K562 (cell line): Measurements from ENCODE around the gene MAD2L1. TPM values are rescaled to one million over a fixed set of nuclear protein-coding genes. Genes with fewer than 3 reads are reported as not detected.

Experiments used
- ATAC-seq: fragments of 200-7000 bp; cut with Tn5 transposase; 3 replicates; pipeline ENCODE4 v1.9.1; 2020; ENCODE audit warnings: moderate library complexity
- BruUV-seq: library from RNA; stranded (reverse); fragments of 400-500 nt; replicated peaks from 2 replicates; lab custom pipeline; 2021; lab: Mats Ljungman, UMichigan
- CTCF ChIA-PET: fragments of 300-600 bp; formaldehyde crosslinking; extraction: SDS; loops from one replicate; lab custom pipeline; 2021; ENCODE audit warnings: low intra/inter-chr PET ratio; lab: Yijun Ruan, JAX
- POLR2A ChIA-PET: fragments of 300-600, 350-650 bp; sonication (Branson Sonifier 250); formaldehyde crosslinking; extraction: SDS; loops from one replicate; lab custom pipeline; 2021; ENCODE audit warnings: antibody characterized with exemption, inconsistent platforms; lab: Yijun Ruan, JAX
- DNase-seq, 4 experiments: peaks; one replicate each; pipeline versions ENCODE4 v3.0.0 to v3.0.0-alpha.2; 2011 to 2018; ENCODE audit warnings: low spot score in 3 of 4, mixed read lengths in 3 of 4; ENCODE audit errors: extremely low read depth in 1 of 4
- FAIRE-seq: peaks from 2 replicates; lab custom pipeline; 2011; peaks lifted over from hg19 to GRCh38; lab: Jason Lieb, UNC
- H2AFZ ChIP-seq: 2 replicates; pipeline ENCODE4 v1.6.0; 2011; ENCODE audit warnings: low read depth, low read length, control low read depth, inconsistent platforms
- H3K27ac ChIP-seq: fragments of 200-600 bp; 3 replicates; pipeline ENCODE4 v1.8.0; 2011; ENCODE audit warnings: low read depth, mild to moderate bottlenecking, control low read depth, inconsistent platforms, low read length, moderate library complexity, mixed read lengths; ENCODE audit errors: extremely low read depth
- H3K27me3 ChIP-seq, 2 experiments: fragments of 300-600 bp in 1 of 2; 2 replicates in 1 of 2; 3 replicates in 1 of 2; pipeline versions ENCODE4 v1.6.0 to v1.8.0; 2011; ENCODE audit warnings: inconsistent platforms in 2 of 2, low read length in 2 of 2, mild to moderate bottlenecking in 1 of 2, mixed read lengths in 1 of 2, moderate library complexity in 1 of 2; ENCODE audit not compliant: control insufficient read depth in 2 of 2, insufficient read depth in 2 of 2
- H3K36me3 ChIP-seq: fragments of 300-600 bp; 3 replicates; pipeline ENCODE4 v1.8.0; 2011; ENCODE audit warnings: mild to moderate bottlenecking, low read length, inconsistent platforms; ENCODE audit not compliant: control insufficient read depth, insufficient read depth
- H3K4me1 ChIP-seq, 2 experiments: fragments of 200-600 bp in 1 of 2; replicated peaks in 1 of 2; 2 replicates in 1 of 2; 3 replicates in 1 of 2; pipeline versions ENCODE4 v1.5.1 to v1.8.0; 2011; ENCODE audit warnings: inconsistent platforms in 2 of 2, low read length in 2 of 2, mild to moderate bottlenecking in 1 of 2, mixed read lengths in 1 of 2, moderate library complexity in 1 of 2; ENCODE audit not compliant: control insufficient read depth in 2 of 2, insufficient read depth in 2 of 2
- H3K4me2 ChIP-seq: 2 replicates; pipeline ENCODE4 v1.6.1; 2011; ENCODE audit warnings: low read length, control low read depth, inconsistent platforms, mixed read lengths; ENCODE audit not compliant: insufficient read depth
- H3K4me3 ChIP-seq: fragments of 200-600 bp; sonication (generic), shearing (Covaris generic); 2 replicates; pipeline ENCODE4 v1.5.1; 2016; ENCODE audit warnings: control low read depth, inconsistent platforms
- H3K79me2 ChIP-seq: fragments of 200-600 bp; 3 replicates; pipeline ENCODE4 v1.8.0; 2011; ENCODE audit warnings: low read length, inconsistent platforms; ENCODE audit not compliant: control insufficient read depth, insufficient read depth
- H3K9ac ChIP-seq, 2 experiments: 2 replicates each; pipeline versions ENCODE4 v1.6.0 to v1.6.1; 2011; ENCODE audit warnings: low read depth in 2 of 2, low read length in 2 of 2, control low read depth in 1 of 2, inconsistent platforms in 1 of 2, mild to moderate bottlenecking in 1 of 2, mixed read lengths in 1 of 2; ENCODE audit not compliant: insufficient read depth in 1 of 2
- H3K9me1 ChIP-seq: one replicate; pipeline ENCODE4 v1.6.0; 2011; ENCODE audit warnings: inconsistent platforms, mild to moderate bottlenecking, low read length, moderate library complexity; ENCODE audit not compliant: control insufficient read depth, insufficient read depth
- H3K9me3 ChIP-seq: replicated peaks from 2 replicates; pipeline ENCODE4 v1.5.1; 2011; ENCODE audit warnings: low read depth, low read length, inconsistent platforms; ENCODE audit not compliant: control insufficient read depth, insufficient read depth
- H4K20me1 ChIP-seq: replicated peaks from 2 replicates; pipeline ENCODE4 v1.6.1; 2011; ENCODE audit warnings: low read length, inconsistent platforms, mixed read lengths; ENCODE audit not compliant: control insufficient read depth, insufficient read depth
- CREB3 ChIP-seq: fragments of 450-650 bp; conservative IDR thresholded peaks from 2 replicates; pipeline ENCODE4 v1.6.1; 2016; ENCODE audit warnings: missing genetic modification characterization, low read depth, mild to moderate bottlenecking, missing compliant biosample characterization, moderate library complexity
- CREB3L1 ChIP-seq: fragments of 450-650 bp; IDR thresholded peaks from 2 replicates; pipeline ENCODE4 v1.6.1; 2014; ENCODE audit warnings: low read depth, mild to moderate bottlenecking, moderate library complexity, borderline replicate concordance
- PKNOX1 ChIP-seq: fragments of 450-650 bp; IDR thresholded peaks from 2 replicates; pipeline ENCODE4 v1.6.1; 2016
- RFX5 ChIP-seq: IDR thresholded peaks from 2 replicates; pipeline ENCODE4 v1.6.1; 2011; ENCODE audit warnings: low read depth, mild to moderate bottlenecking, improper control_type of control experiment, low read length
- STAT6 ChIP-seq: sonication (generic); formaldehyde crosslinking; IDR thresholded peaks from 2 replicates; pipeline ENCODE4 v1.8.1; 2023; ENCODE audit warnings: mild to moderate bottlenecking, missing genetic modification reagents
- ZBED1 ChIP-seq: IDR thresholded peaks from 2 replicates; pipeline ENCODE4 v1.6.1; 2014
- ZNF407 ChIP-seq: fragments of 450-650 bp; IDR thresholded peaks from 2 replicates; pipeline ENCODE4 v1.6.1; 2016; ENCODE audit warnings: low read depth
- WGBS: fragments of 100-300 bp; shearing (Covaris generic); methylation state at CpG from one replicate; pipeline ENCODE4 v1.1.6; 2016; ENCODE audit warnings: low coverage, mixed read lengths; ENCODE audit not compliant: insufficient coverage; ENCODE audit errors: missing lambda C conversion rate; 5-methylcytosine and 5-hydroxymethylcytosine counted together
- in situ Hi-C: fragments of 300-500 bp; cut with MboI; formaldehyde crosslinking; loops from 4 replicates; pipeline ENCODE4 v1.15.0; 2018; ENCODE audit warnings: inconsistent platforms, mixed read lengths
- intact Hi-C: fragments of 100-400 bp; cut with micrococcal nuclease; formaldehyde crosslinking; loops from 2 replicates; pipeline ENCODE4 v1.14.2; 2022
- polyA plus RNA-seq, 8 experiments: library from polyadenylated mRNA; depleted of rRNA in 4 of 8; stranded (reverse) in 5 of 8; unstranded in 3 of 8; fragments of >200 nt; fragmentation: Nextera tagmentation in 2 of 8; fragmentation: Illumina TruSeq in 1 of 8; extraction: Ambion mirVana in 2 of 8; extraction: Trizol in 1 of 8; gene quantifications; 2 replicates each; pipeline versions ENCODE4 v1.2.1 to v1.2.3, GENCODE V29; 2011 to 2014; ENCODE audit warnings: inconsistent platforms in 1 of 8, missing spikeins in 1 of 8
- total RNA-seq, 7 experiments: library from RNA; depleted of rRNA in 6 of 7; stranded (reverse); fragments of >200 nt in 6 of 7; fragmentation: Illumina TruSeq in 2 of 7; extraction: Trizol in 2 of 7; gene quantifications; 2 replicates each; pipeline versions ENCODE4 v1.2.1 to v1.2.3, GENCODE V29; 2011 to 2021; ENCODE audit warnings: low replicate concordance in 1 of 7

Gene MAD2L1
- total and polyA plus RNA-seq, 9 of the 15 experiments (the other 6 are each of a cell fraction or from before 2014, with no cell fraction given): 75.0 to 494 (median 129) TPM

GRCh38 chr4:120064887-120065286 lies 1.8 kb downstream of the MAD2L1 start:
- ChIA-PET CTCF (no interaction called here), POLR2A (interaction anchor here (0.6 kb wide), 1 partner anchor 742 kb away, joined by 3 read pairs; no protein-coding TSS in a partner anchor)
- no TSS peak for BruUV-seq
- H4K20me1 ChIP-seq: peaks cover 8% of the 10 kb centered on the region; the same call in 1 of the 2 replicates
- ATAC-seq (no peak), FAIRE-seq (no peak), DNase-seq (no peak)
- 2% methylated on average over 5 of the region's 5 CpGs for WGBS
- H3K9me1 ChIP-seq: no peaks in the 10 kb centered on the region
- peak overlapping the region; percentile 91; the same call in 2 of the 3 replicates for H3K27ac ChIP-seq
- no peak overlapping the region; the same call in 1 of the 2 replicates for H3K4me2 ChIP-seq
- H3K27me3 ChIP-seq: no peaks in the 10 kb centered on the region
- peak overlapping the region; percentile 78 for H3K4me3 ChIP-seq
- H3K36me3 ChIP-seq: peaks cover 52% of the 10 kb centered on the region
- peaks cover 89% of the 10 kb centered on the region for H3K79me2 ChIP-seq
- H3K4me1 ChIP-seq: peaks cover 3 to 25% of the 10 kb centered on the region in 2 experiments; a peak in 4 of 5 replicates
- H3K9me3 ChIP-seq: no peaks in the 10 kb centered on the region
- H2AFZ ChIP-seq: no peak overlapping the region
- intact Hi-C loops (no loop called here), in situ Hi-C loops (no loop called here)
- peak overlapping the region in 1 of 2 experiments; percentile 84; a peak in 3 of 4 replicates for H3K9ac ChIP-seq
- no peak for TF ChIP-seq ZBED1
- peak; percentile 22; the same call in 1 of the 2 replicates for TF ChIP-seq PKNOX1
- TF ChIP-seq CREB3 (tag): no peak
- no peak for TF ChIP-seq STAT6 (CRISPR knock-in tag)
- no peak for TF ChIP-seq CREB3L1
- no peak for TF ChIP-seq ZNF407
- no peak for TF ChIP-seq RFX5
